Left lobe of liver (tissue), 2 donors: ENCODE data around the gene RNF126. TPM values are rescaled to one million over a fixed set of nuclear protein-coding genes. Genes with fewer than 3 reads are reported as not detected.

Source experiments
- ATAC-seq: fragments of 200-7000 bp; cut with Tn5 transposase; one replicate; pipeline ENCODE4 v1.9.1; 2020; ENCODE audit warnings: mild to moderate bottlenecking, moderate library complexity
- DNase-seq: peaks from one replicate; pipeline ENCODE4 v3.0.0-alpha.2; 2020; ENCODE audit warnings: low spot score
- total RNA-seq: library from RNA; stranded (reverse); gene quantifications from one replicate; pipeline ENCODE4 v1.2.1, GENCODE V29; 2021
- donor health status: DM: no; HTN: no; CAD: no; lungs with moderate emphysema.
- donor health status: DM: no; HTN: yes; CAD: no.

The RNF126 gene
- total RNA-seq, 1 donor from 2014 or later: 22.2 TPM

DNA sequence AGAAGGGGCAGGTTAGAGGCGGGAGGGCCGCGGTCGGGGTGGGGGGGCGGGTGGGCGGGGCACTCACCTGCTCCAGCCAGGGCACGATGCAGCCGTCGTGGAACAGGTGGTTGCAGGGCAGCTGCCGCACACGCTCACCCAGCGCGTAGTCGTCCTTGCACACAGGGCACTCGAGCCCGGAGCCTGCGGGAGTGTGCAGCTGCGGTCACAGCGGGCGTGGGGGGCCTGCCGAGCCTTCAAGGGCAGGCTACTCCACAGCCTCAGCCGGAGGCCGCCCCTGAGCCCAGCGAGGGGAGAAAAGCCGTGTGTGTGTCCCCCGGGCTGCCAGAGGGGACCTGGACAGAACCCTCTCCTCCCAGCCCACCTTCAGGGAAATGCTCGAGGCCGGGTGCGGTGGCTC, 14.7 kb downstream of the RNF126 start:
- ATAC-seq: no peak
- DNase-seq: no peak

GRCh38 chr19:647566-648284, 15.3 kb downstream of the RNF126 start:
- DNase-seq (no peak), ATAC-seq (no peak)

DNA sequence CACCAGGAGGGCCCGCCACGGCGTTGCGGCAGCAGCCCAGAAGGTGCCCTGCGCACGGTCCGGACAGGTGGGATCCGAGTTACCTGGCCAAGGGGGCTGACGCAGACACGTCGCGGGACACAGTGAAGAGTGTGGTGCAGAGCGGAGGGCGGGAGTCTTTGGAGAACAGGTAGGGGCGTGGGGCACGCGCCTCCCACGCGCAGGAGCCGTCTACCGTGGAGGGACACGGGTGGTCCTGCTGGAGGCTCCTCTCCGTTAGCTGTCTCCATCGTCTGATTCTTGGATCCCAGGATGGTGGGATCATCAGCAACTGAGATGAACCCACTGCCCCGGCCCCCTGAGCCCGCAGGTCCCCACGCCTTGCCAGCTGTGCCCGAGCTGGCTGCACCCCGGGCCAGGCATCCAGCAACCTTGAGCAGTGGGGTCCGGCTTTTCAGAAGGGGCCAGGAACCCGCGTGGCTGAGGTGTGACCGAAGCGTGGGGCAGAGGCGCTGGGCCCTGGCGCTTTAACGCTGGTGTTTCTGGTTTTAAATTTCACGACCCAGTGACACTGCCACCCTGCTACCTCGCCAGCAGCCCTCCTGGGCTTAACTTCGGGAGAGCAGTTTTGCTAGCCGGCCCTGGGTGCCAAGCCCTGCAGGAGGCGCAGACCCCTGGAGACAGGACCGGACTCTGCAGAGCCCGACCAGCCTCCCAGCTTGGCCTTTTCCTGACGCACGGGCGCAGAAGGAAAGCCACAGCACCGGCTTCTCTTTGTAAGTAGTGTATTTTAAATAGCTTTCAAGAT, 16.0 kb downstream of the RNF126 start:
- ATAC-seq (no peak), DNase-seq (no peak)

DNA sequence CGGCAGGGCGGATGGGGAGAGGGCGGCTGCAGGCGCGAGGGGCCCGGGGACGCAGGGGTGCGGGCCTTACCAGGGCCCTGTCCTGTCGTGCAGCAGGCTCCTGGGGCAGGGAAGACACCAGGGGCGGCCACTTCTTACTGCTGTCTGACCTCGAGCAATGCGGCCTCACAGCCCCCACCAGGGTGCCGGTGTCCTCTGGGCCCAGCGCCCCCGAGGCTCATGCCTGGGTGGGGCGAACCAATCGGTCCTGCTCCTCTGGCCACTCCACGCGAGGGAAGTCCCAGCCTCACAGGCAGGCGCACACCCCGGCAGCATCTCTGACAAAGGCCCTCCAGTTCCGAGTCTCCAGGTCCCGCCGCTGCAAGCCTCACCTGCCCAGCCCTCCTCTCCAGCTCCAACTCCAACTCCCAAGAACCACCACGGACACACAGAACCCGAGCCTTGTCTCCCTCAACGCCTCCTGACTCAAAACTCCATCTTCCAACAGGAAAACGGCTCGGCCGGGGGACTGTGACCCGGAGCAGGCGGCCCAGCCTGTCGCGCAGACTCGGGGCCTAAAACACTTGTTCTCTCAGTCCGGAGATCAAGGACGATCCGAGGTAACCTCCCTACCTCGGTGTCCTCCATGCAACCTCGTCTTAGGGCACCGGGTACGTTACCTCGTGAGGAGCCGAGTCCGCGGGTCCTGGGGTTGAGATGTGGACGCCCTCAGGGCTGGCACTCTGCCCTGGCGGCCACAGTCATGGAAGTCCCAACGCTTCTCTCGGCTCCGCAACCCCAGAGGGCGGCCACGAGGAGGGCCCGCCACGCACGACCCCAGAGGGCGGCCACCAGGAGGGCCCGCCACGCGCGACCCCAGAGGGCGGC, 16.9 kb downstream of the RNF126 start:
- DNase-seq (no peak), ATAC-seq (no peak)

DNA sequence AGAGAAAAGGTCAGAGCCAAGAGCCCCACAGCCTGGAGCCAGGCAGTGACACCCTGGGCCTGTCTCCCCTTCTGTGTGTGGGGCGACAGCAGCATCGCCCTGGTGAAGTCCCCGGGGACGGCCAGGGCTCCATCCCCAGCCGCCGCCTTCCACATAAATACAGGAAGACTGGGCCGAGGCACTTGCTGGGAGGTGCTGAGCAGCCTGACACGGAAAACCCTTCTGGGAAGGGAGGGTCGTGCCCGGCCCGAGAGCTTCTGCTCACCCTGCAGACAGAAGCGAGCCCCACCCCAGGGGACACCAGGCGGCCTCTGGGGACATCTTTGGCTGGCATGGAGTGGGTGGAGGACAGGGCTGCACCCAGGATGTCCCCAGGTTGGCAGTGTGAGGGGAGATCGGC, 18.2 kb downstream of the RNF126 start:
- ATAC-seq: no peak
- no peak for DNase-seq

DNA sequence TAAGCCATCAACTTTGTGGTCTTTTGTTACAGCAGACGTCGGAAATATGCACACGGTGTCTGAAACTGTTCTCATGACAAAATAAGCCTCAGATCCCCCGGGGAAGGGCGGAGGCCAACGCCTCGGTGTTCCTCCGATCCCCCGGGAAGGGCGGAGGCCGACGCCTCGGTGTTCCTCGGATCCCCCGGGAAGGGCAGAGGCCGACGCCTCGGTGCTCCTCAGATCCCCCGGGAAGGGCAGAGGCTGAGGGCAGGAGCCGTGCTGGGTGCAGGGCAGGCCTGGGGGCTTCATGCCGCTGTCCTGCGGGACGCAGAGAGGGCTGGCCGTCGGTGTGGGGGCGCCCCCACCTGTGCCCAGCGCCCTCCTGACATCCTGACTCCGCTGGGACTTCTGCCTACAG, 18.7 kb downstream of the RNF126 start:
- no peak for ATAC-seq
- DNase-seq: no peak

GRCh38 chr19:643736-644135, 19.3 kb downstream of the RNF126 start:
- ATAC-seq: no peak
- DNase-seq: no peak

DNA sequence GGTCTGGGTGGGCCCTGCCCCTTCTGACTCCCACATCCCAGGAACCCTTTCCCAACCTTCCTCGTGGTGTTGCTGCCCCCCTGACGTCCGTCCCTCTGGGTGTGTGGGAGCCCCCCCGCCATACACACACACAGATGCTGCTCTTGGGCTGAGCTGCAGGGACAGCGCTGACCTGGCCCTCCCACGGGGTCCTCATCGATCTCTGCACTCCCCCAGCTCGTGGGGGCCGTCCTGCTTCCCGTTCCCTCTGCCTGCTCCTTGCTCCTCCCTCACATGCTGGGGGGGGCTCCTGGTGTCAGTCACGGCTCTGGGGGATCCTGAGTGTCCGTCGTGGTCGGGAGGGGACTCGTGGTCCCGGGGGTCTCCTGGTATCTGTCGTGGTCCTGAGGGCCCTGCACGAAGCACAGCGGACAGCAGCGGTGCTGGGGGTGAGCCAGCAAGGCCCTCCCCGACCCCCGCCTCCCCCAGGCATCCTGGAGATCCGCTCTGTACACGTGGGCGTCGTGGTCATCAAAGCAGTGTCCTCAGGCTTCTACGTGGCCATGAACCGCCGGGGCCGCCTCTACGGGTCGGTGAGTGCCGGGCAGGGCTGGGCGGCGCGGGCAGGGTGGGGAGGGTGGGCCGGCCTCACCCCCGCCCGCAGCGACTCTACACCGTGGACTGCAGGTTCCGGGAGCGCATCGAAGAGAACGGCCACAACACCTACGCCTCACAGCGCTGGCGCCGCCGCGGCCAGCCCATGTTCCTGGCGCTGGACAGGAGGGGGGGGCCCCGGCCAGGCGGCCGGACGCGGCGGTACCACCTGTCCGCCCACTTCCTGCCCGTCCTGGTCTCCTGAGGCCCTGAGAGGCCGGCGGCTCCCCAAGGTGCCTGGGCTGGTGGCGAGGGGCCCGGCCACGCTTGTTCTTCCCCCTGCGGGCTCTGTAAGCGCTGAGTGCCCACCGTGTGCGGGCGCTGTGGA, 20.0 kb downstream of the RNF126 start:
- no peak for DNase-seq
- no peak for ATAC-seq

DNA sequence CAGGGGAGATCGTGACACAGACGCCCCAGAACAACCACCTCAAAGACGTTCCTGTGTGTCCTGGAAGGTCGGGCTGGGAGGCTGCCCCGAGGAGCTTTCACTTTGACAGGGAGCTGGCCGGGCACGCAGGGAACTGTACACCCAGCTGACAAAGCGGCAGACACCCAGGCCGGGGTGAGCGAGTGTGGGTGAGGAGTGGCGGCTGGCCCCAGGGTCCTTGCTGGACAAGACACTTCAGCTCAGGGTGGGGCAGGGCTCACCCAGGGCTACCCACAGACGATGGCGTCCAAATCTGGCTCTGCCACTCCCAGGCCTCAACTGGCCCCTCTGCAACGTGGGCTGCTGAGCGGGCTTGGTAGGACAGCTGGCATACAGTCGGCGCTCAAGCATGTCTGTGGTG, 21.3 kb downstream of the RNF126 start:
- no peak for DNase-seq
- ATAC-seq: peak; percentile 17

- DNase-seq: no peak
These were observed 22.3 kb downstream of the RNF126 start for GRCh38 chr19:640606-641189.

DNA sequence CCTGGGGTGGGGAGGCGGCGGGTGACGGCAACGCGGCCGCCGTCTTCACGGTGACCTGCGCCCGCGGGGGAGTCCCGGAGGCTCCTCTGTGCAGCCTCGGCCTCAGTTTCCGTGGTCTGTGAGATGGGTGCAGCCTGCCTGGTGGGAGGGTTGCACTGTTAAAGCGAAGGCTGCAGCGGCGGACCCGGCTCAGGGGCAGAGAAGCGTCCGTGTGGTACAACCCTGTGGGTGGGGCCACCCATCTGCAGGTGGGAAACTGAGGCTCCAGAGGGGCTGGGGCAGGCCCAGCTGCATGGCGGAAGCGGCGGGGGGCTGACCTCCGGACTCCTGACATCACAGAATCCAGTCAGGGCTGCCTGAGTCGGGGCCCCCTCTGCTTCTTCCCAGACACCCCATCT, 22.9 kb downstream of the RNF126 start:
- ATAC-seq (no peak), DNase-seq (no peak)

More at GRCh38 chr19:640606-641189, 22.3 kb downstream of the RNF126 start:
- ATAC-seq: no peak

DNA sequence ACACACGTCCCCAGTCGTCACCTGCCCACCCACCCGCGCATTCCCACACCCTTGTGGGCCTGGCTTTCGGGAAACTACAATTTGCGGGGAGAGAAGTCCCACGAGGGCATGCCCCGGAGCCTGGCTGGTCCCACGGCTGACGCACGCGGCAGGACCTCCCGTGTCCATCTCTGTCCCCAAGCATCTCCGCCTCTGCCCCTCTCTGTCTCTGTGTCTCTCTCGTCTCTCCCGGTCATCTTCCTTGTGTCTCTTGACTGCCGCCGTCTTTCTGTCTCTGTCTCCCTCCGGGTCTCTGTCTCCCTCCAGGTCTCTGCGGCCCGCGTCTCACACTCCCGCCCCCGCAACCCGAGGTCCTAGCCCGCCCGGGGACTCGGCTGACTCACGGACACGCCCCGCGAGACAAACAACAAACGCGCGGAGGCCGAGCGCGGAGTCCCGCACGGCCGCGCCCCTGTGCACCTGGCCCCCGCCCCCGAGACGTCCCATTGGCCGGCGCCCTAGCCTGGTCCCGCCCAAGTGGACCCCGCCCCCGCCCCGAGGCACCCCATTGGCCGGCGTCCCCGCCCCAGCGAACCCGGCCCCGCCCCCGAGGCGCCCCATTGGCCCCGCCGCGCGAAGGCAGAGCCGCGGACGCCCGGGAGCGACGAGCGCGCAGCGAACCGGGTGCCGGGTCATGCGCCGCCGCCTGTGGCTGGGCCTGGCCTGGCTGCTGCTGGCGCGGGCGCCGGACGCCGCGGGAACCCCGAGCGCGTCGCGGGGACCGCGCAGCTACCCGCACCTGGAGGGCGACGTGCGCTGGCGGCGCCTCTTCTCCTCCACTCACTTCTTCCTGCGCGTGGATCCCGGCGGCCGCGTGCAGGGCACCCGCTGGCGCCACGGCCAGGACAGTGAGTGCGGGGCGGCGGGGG, 23.5 kb downstream of the RNF126 start, which contains the start of gene FGF22:
FGF22 (plus strand) TSS at position 627 of the 908 bp plus-strand sequence; CDS start at position 674, 47 bp downstream.
- DNase-seq (peak; percentile 89), ATAC-seq (peak; percentile 89)

- DNase-seq (no peak), ATAC-seq (no peak)
These were observed 24.1 kb downstream of the RNF126 start for GRCh38 chr19:638906-639252.

DNA sequence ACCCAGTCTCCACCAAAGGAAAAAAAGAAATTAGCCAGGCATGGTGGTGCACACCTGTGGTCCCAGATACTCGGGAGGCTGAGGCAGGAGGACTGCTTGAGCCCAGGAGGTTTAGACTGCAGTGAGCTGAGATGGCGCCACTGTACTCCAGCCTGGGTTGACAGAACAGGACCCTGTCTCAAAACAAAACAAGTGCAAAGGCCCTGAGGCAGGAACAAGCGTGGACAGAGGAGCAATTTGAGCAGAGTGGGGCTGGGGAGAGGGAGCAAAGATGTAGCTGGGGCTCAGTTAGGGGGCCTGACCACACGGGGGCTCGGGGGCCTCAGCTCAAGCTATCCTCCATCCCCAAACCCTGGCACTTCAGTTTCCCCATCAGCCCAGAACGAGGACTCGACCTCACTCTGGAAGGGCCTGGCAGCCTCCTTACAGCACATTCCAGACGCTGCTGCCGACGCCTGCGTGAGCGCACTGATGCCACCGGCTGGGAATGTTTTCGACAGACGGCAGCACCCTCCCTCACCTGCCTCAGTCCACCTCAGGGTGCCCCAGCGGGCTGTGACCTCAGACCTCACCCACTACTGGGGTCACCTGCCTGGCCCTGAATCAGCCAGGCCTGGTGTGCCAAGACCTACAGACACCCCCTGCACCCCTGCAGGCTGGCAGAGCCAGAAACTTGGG, 27.9 kb downstream of the RNF126 start:
- ATAC-seq (no peak), DNase-seq (no peak)

DNA sequence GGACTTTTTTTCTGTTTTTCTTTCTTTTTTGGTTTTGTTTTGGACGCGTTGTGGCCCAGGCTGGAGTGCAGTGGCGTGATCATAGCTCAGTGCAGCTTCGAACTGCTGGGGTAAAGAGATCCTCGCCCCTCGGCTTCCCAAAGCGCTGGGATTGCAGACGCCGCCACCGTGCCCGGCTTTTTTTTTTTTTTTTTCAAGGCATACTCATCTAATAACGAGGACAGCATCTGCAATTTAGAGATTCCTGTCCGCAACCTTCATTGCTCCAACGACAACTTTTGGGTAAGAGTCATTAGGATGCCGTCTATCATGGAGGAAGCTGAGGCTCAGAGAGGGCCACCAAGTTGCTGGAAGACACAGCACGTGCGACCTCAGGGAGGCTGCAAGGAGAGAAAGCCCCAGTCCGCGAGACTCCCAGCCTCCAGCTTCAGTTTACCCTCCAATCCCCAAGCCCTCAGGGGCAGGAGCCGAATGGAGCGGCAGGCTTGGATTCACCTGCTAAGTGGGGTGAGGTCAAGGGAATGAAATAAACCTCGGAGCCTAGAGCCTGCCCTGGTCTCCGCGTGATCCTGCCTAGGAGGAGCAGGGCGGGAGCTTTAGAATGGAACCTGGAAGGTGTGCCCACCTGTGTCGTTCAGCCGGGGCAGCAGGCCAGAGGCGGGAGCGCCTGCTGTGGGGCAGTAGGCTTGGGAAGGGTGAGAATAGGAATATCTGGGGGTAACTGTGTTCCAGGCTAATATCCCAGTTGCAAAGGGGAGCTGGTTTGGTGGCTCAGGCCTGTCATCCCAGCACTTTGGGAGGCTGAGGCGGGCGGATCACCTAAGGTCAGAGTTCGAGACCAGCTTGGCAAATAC, 29.0 kb downstream of the RNF126 start:
- no peak for DNase-seq
- no peak for ATAC-seq

DNA sequence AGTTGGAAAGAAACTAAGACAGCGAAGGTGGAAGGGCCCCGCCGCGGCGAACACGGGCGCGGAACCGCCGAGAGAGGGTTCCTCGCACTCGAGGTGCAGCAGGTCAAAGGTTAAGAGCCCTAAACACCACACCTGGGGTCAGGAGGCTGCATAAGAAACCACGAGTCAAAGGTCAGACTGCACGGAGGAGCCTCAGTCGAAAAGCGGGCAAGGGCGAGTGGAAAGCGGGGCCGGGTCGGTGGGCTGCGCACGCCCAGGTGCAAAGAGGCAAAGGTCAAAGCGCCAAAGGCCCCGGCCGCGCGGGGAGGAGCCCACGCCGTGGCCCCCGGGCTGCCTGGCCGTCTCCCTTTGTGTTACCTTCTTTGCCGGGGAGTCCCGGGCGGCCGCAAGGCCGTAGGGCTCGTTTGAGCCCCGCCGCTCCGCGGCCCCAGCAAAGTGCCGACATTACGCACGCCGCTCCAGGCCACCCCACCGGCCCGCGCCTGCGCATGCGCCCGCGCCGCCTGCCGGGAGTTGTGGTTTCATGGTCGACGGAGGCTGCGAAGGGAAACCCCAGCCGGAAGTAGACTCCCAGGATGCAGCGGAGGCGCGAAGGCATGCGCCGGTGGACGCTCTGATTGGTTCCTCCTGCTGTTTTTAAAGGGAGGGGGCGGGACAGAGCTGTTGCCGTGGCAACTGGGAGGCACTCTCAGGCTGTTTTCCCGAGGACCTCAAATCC, 29.8 kb downstream of the RNF126 start, which contains the start of gene POLRMT:
POLRMT (minus strand) TSS at position 470 of the 718 bp plus-strand sequence; CDS start at position 445, 25 bp downstream.
- DNase-seq: peak; percentile 98
- peak; percentile 94 for ATAC-seq
